Loucy (cell line): ENCODE data around the gene LPA.

Experiments
- CTCF ChIP-seq: fragments of 200-600 bp; sonication (generic); conservative IDR thresholded peaks from 2 replicates; pipeline ENCODE4 v1.5.1; 2014; ENCODE audit warnings: mild to moderate bottlenecking, antibody characterized with exemption, low read length
- EZH2phosphoT487 ChIP-seq: fragments of 200-600 bp; IDR thresholded peaks from 2 replicates; pipeline ENCODE4 v1.6.1; 2018; ENCODE audit warnings: antibody characterized with exemption, mild to moderate bottlenecking, moderate library complexity, borderline replicate concordance

DNA sequence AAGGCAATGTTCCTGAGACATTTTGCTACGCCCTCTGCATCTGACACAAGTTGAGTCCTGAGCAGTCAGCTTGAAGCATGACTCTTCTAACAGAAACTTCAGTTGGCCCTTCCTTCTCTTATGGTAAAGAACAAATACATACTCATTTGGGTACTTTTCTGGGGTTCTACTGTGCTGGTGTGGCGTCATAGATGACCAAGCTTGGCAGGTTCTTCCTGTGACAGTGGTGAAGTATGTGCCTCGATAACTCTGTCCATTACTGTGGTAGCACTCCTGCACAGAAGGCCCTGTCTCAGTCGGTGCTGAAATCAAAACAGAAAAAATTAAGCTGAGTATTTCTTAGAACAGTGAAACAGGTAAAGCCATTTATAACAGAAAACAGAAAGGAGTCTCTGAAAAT, 163.4 kb downstream of the LPA start:
- no peak for TF ChIP-seq CTCF
- TF ChIP-seq EZH2phosphoT487 = no peak
